H1 (cell line): ENCODE measurements around the gene DENND5B. TPM values are rescaled to one million over a fixed set of nuclear protein-coding genes. Genes with fewer than 3 reads are reported as not detected.

ENCODE experiments used
- CTCF ChIA-PET: fragments of 300-600 bp; sonication (Branson Sonifier 250); formaldehyde crosslinking; loops from one replicate; lab custom pipeline; 2021; ENCODE audit not compliant: partially characterized antibody; lab: Charles Lee
- POLR2A ChIA-PET: fragments of 300-600 bp; sonication (Branson Sonifier 250); formaldehyde crosslinking; loops from one replicate; lab custom pipeline; 2021; ENCODE audit warnings: inconsistent platforms; ENCODE audit not compliant: partially characterized antibody; lab: Charles Lee
- DNase-seq, 2 experiments: peaks; one replicate each; pipeline versions ENCODE4 v3.0.0 to v3.0.0-alpha.2; 2010 to 2022; ENCODE audit warnings: low spot score in 2 of 2, low read depth in 1 of 2, mixed read lengths in 1 of 2
- FAIRE-seq: peaks from 2 replicates; lab custom pipeline; 2011; peaks lifted over from hg19 to GRCh38; lab: Jason Lieb, UNC
- H2AFZ ChIP-seq: 2 replicates; pipeline ENCODE4 v1.8.1; 2012; ENCODE audit warnings: low read length, inconsistent platforms
- H2AK5ac ChIP-seq: 2 replicates; pipeline ENCODE4 v1.6.1; 2013; ENCODE audit warnings: low read depth, low read length
- H2BK120ac ChIP-seq: replicated peaks from 2 replicates; pipeline ENCODE3; 2013; ENCODE audit warnings: low read depth, low read length, inconsistent platforms
- H2BK12ac ChIP-seq: 2 replicates; pipeline ENCODE4 v1.6.1; 2013; ENCODE audit warnings: low read depth, low read length
- H2BK15ac ChIP-seq: 2 replicates; pipeline ENCODE4 v1.6.1; 2013; ENCODE audit warnings: low read length
- H2BK20ac ChIP-seq: 2 replicates; pipeline ENCODE4 v1.6.1; 2013; ENCODE audit warnings: low read length
- H2BK5ac ChIP-seq: 2 replicates; pipeline ENCODE4 v1.6.1; 2013; ENCODE audit warnings: low read depth, low read length
- H3K14ac ChIP-seq: 2 replicates; pipeline ENCODE4 v1.6.1; 2013; ENCODE audit warnings: inconsistent platforms; ENCODE audit not compliant: insufficient read length
- H3K18ac ChIP-seq: 2 replicates; pipeline ENCODE4 v1.6.1; 2013; ENCODE audit warnings: low read length; ENCODE audit errors: extremely low read depth
- H3K23ac ChIP-seq: 2 replicates; pipeline ENCODE4 v1.6.1; 2013; ENCODE audit warnings: inconsistent platforms; ENCODE audit not compliant: insufficient read length
- H3K23me2 ChIP-seq: 2 replicates; pipeline ENCODE4 v1.6.1; 2013; ENCODE audit warnings: low read depth, low read length
- H3K27ac ChIP-seq: 2 replicates; pipeline ENCODE4 v1.6.1; 2011; ENCODE audit warnings: low read depth, low read length, inconsistent platforms
- H3K27me3 ChIP-seq, 4 experiments: replicated peaks in 1 of 4; 1 replicate in 1 of 4; 2 replicates in 3 of 4; pipeline versions ENCODE4 v1.6.1 to v1.8.1; 2011 to 2013; ENCODE audit warnings: low read length in 3 of 4, mild to moderate bottlenecking in 3 of 4, inconsistent platforms in 2 of 4, mixed read lengths in 2 of 4, moderate library complexity in 1 of 4; ENCODE audit not compliant: control insufficient read depth in 3 of 4, insufficient read depth in 3 of 4; ENCODE audit errors: extremely low read depth in 1 of 4
- H3K36me3 ChIP-seq, 4 experiments: 2 replicates each; pipeline versions ENCODE4 v1.6.1 to v1.8.1; 2011 to 2013; ENCODE audit warnings: mild to moderate bottlenecking in 4 of 4, low read length in 3 of 4, moderate library complexity in 2 of 4, control low read depth in 1 of 4, inconsistent platforms in 1 of 4; ENCODE audit not compliant: insufficient read depth in 4 of 4, control insufficient read depth in 2 of 4
- H3K4ac ChIP-seq: replicated peaks from 2 replicates; pipeline ENCODE3; 2013; ENCODE audit warnings: low read length, low read depth, mixed read lengths, inconsistent platforms; ENCODE audit not compliant: insufficient read length
- H3K4me1 ChIP-seq, 4 experiments: replicated peaks in 1 of 4; 1 replicate in 1 of 4; 2 replicates in 3 of 4; pipeline versions ENCODE4 v1.6.1 to v1.8.1; 2011 to 2013; ENCODE audit warnings: low read length in 3 of 4, inconsistent platforms in 2 of 4, mixed read lengths in 1 of 4; ENCODE audit not compliant: insufficient read depth in 4 of 4, control insufficient read depth in 3 of 4
- H3K4me2 ChIP-seq, 2 experiments: 2 replicates each; pipeline versions ENCODE4 v1.6.1 to v1.8.1; 2011 to 2013; ENCODE audit warnings: low read depth in 2 of 2, low read length in 2 of 2, control low read depth in 1 of 2, inconsistent platforms in 1 of 2, mild to moderate bottlenecking in 1 of 2; ENCODE audit not compliant: insufficient read depth in 1 of 2
- H3K4me3 ChIP-seq, 4 experiments: fragments of 200-600, 300-600 bp in 1 of 4; sonication (generic), shearing (Covaris generic), sonication (Bioruptor Twin) in 1 of 4; 2 replicates each; pipeline versions ENCODE4 v1.5.1 to v1.8.1; 2011 to 2016; ENCODE audit warnings: low read length in 4 of 4, low read depth in 3 of 4, control low read depth in 2 of 4, inconsistent platforms in 2 of 4, mild to moderate bottlenecking in 2 of 4, mixed read lengths in 1 of 4, moderate library complexity in 1 of 4; ENCODE audit not compliant: insufficient read depth in 2 of 4; ENCODE audit errors: extremely low read depth in 1 of 4
- H3K56ac ChIP-seq: replicated peaks from 2 replicates; pipeline ENCODE3; 2013; ENCODE audit warnings: low read depth, mild to moderate bottlenecking, mixed read lengths, low read length, inconsistent platforms; ENCODE audit not compliant: insufficient read length
- H3K79me1 ChIP-seq: 2 replicates; pipeline ENCODE4 v1.6.1; 2013; ENCODE audit warnings: low read depth, low read length, control low read depth
- H3K79me2 ChIP-seq, 2 experiments: 2 replicates each; pipeline versions ENCODE4 v1.6.1 to v1.8.1; 2012 to 2013; ENCODE audit warnings: low read length in 2 of 2, mild to moderate bottlenecking in 2 of 2, inconsistent platforms in 1 of 2; ENCODE audit not compliant: insufficient read depth in 2 of 2, control insufficient read depth in 1 of 2
- H3K9ac ChIP-seq, 4 experiments: replicated peaks in 1 of 4; 1 replicate in 1 of 4; 2 replicates in 3 of 4; pipeline versions ENCODE4 v1.6.1 to v1.8.1; 2011 to 2013; ENCODE audit warnings: low read depth in 3 of 4, low read length in 3 of 4, control low read depth in 2 of 4, mild to moderate bottlenecking in 2 of 4, moderate library complexity in 2 of 4, inconsistent platforms in 1 of 4; ENCODE audit errors: extremely low read depth in 1 of 4
- H3K9me3 ChIP-seq, 2 experiments: 2 replicates each; pipeline versions ENCODE4 v1.6.1 to v1.8.1; 2012 to 2013; ENCODE audit warnings: mild to moderate bottlenecking in 2 of 2, moderate library complexity in 2 of 2, control low read depth in 1 of 2, inconsistent platforms in 1 of 2, low read depth in 1 of 2, low read length in 1 of 2, mixed read lengths in 1 of 2; ENCODE audit not compliant: insufficient read depth in 2 of 2
- H4K20me1 ChIP-seq, 2 experiments: replicated peaks in 1 of 2; 2 replicates each; pipeline versions ENCODE3 to v1.8.1; 2011 to 2013; ENCODE audit warnings: inconsistent platforms in 2 of 2, low read length in 2 of 2, mild to moderate bottlenecking in 1 of 2; ENCODE audit not compliant: insufficient read depth in 2 of 2, control insufficient read depth in 1 of 2
- H4K5ac ChIP-seq: 2 replicates; pipeline ENCODE4 v1.6.1; 2013; ENCODE audit warnings: low read length, low read depth, mixed read lengths, inconsistent platforms; ENCODE audit not compliant: insufficient read length
- H4K8ac ChIP-seq: 2 replicates; pipeline ENCODE4 v1.8.0; 2013; ENCODE audit warnings: mild to moderate bottlenecking, moderate library complexity, low read length, inconsistent platforms; ENCODE audit not compliant: insufficient read depth; ENCODE audit errors: extremely low read depth
- H4K91ac ChIP-seq: replicated peaks from 2 replicates; pipeline ENCODE3; 2013; ENCODE audit warnings: low read length, mixed read lengths, inconsistent platforms; ENCODE audit not compliant: insufficient read length
- GTF2F1 ChIP-seq: IDR thresholded peaks from 2 replicates; pipeline ENCODE4 v1.6.1; 2012; ENCODE audit warnings: low read depth, low read length, improper control_type of control experiment, borderline replicate concordance
- PHF8 ChIP-seq: fragments of 200-600 bp; sonication (generic); conservative IDR thresholded peaks from 2 replicates; pipeline ENCODE4 v1.7.1; 2012; ENCODE audit warnings: low read depth, mild to moderate bottlenecking, inconsistent platforms, low read length, moderate library complexity
- SIX5 ChIP-seq: IDR thresholded peaks from 2 replicates; pipeline ENCODE4 v1.6.1; 2011; ENCODE audit warnings: mild to moderate bottlenecking, low read depth, low read length
- WGBS, 2 experiments: shearing (Covaris generic) in 1 of 2; methylation state at CpG; one replicate each; pipeline versions ENCODE4 v1.1.6 to v1.1.7; 2013 to 2015; ENCODE audit warnings: low lambda C conversion rate in 2 of 2, mixed read lengths in 2 of 2, inconsistent platforms in 1 of 2, low coverage in 1 of 2, missing lambda C conversion rate in 1 of 2; ENCODE audit not compliant: insufficient replicate concordance in 2 of 2, insufficient coverage in 1 of 2, insufficient read length in 1 of 2; ENCODE audit errors: extremely low coverage in 1 of 2, missing lambda C conversion rate in 1 of 2; 5-methylcytosine and 5-hydroxymethylcytosine counted together
- polyA plus RNA-seq, 7 experiments: library from polyadenylated mRNA; depleted of rRNA in 3 of 7; stranded (reverse) in 5 of 7; unstranded in 2 of 7; fragments of >200 nt in 5 of 7; fragments of 200-250 nt in 2 of 7; gene quantifications; 1 replicate in 5 of 7; 2 replicates in 1 of 7; 4 replicates in 1 of 7; pipeline versions ENCODE4 v1.2.1 to v1.2.3, GENCODE V29; 2011 to 2013; ENCODE audit warnings: missing spikeins in 2 of 7, mixed read lengths in 2 of 7
- total RNA-seq: library from RNA; stranded (reverse); fragmentation: NEBNext Ultra II Directional; extraction: Animal tissue kit (Norgen Biotek cat#: 25700); gene quantifications from 2 replicates; pipeline ENCODE4 v1.2.1, GENCODE V29; 2021

Gene DENND5B
- total and polyA plus RNA-seq, 2 of the 8 experiments (the other 6 are each of a cell fraction or from before 2014, with no cell fraction given): 13.4 to 20.2 TPM

DNA sequence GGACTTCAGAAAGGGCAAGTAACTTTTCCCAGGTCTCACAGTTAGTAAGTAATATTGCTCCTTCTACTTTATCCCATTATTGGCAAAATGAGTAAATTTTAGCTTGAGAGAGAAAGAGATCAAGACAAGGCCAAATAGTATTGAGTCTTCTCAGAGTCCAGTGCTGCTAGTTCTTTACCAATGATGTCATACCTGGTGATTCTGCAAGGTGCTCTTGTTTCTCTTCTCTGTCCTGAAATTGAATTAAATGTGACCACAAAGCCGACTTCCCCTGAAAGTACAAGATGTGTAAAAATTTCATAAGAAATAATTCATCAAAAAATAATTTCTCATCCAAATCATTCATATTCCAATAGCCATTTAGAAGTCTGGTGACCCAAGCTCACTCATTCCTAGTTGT lies 167.5 kb downstream of the DENND5B start:
- no peak overlapping the region for H2AK5ac ChIP-seq
- DNase-seq (no peak), FAIRE-seq (no peak)
- H3K18ac ChIP-seq: no peak overlapping the region
- no peaks in the 10 kb centered on the region for H3K36me3 ChIP-seq
- no peak overlapping the region for H2BK120ac ChIP-seq
- no peak overlapping the region for H2BK15ac ChIP-seq
- H3K79me1 ChIP-seq: no peaks in the 10 kb centered on the region
- no peaks in the 10 kb centered on the region for H3K79me2 ChIP-seq
- no peak overlapping the region for H3K9ac ChIP-seq
- WGBS, 2 experiments: 77% methylated on average over 1 of the region's 1 CpG; no CpG with 5 or more reads in 1 of the 2 experiments
- no peaks in the 10 kb centered on the region for H3K23me2 ChIP-seq
- no peak overlapping the region for H3K4me3 ChIP-seq
- H4K5ac ChIP-seq: no peak overlapping the region
- no peak overlapping the region for H2BK5ac ChIP-seq
- no peaks in the 10 kb centered on the region for H3K4me1 ChIP-seq
- H2BK12ac ChIP-seq: no peak overlapping the region
- H3K56ac ChIP-seq: no peak overlapping the region
- no peak overlapping the region for H2AFZ ChIP-seq
- H2BK20ac ChIP-seq: no peak overlapping the region
- no peak for TF ChIP-seq SIX5
- TF ChIP-seq PHF8: no peak
- TF ChIP-seq GTF2F1: no peak
- TF ChIP-seq, all 59 proteins: peak for 0
- ChIA-PET POLR2A (interaction anchor here (0.9 to 1.2 kb wide), 2 partner anchors 97 to 161 kb away, joined by 3 read pairs; no protein-coding TSS in a partner anchor), CTCF (interaction anchor here (0.6 to 2.2 kb wide), 3 partner anchors 20 to 488 kb away, joined by 3 to 4 read pairs (median 4); no protein-coding TSS in a partner anchor)
- Histone ChIP-seq H3K4ac (no peak overlapping the region), H4K91ac (no peak overlapping the region), H3K4me2 (no peak overlapping the region), H3K27me3 (no peaks in the 10 kb centered on the region), H4K20me1 (no peaks in the 10 kb centered on the region), H3K23ac (no peak overlapping the region), H3K9me3 (no peaks in the 10 kb centered on the region), H3K14ac (no peak overlapping the region), H4K8ac (no peak overlapping the region), H3K27ac (no peak overlapping the region)
